Effector CD4-positive, alpha-beta T cell (primary cell): ENCODE measurements around the gene RBM19.
"Not testable (repeated sequence)": the region's sequence is repeated elsewhere in the genome, so short reads cannot be mapped to it uniquely, and the experiment has no call there.

Source experiments
- DNase-seq: peaks from one replicate; pipeline ENCODE4 v3.0.0-alpha.2; 2020

The RBM19 gene

DNA sequence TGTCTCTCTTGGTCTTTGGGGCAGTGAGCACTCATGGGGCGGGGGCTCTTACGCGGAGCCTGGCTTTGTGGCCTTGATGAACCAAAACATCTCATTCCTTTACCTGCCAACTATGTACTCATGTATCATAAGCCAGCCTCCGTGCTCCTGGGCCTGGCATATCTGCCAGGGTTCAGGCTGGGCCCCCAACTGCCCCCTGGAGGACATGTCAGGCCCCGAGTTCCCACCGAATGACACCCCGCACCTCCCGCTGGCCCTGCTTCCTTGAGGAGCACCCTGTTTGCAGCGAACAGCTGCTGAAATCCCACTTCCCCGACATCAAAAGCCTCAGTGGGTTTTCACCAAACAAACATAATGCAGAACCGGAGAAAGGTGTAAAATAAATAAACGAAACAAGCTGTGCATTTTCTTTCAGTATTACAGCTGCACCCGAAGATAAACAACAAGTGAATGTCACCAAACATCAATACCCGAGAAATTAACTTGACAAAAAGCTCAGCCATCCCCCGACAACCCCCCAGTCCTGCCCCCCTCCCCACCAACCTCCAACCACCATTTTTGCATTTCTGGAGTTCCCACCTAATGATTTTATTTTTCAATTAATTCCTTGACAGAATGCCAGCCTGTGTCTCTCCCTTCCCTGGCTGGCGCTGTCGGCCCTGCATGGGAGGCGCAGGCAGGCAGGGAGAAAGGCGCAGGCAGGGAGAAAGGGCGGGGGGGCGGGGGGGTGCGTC is 139.2 kb downstream of the RBM19 start:
- DNase-seq, result no peak

DNA sequence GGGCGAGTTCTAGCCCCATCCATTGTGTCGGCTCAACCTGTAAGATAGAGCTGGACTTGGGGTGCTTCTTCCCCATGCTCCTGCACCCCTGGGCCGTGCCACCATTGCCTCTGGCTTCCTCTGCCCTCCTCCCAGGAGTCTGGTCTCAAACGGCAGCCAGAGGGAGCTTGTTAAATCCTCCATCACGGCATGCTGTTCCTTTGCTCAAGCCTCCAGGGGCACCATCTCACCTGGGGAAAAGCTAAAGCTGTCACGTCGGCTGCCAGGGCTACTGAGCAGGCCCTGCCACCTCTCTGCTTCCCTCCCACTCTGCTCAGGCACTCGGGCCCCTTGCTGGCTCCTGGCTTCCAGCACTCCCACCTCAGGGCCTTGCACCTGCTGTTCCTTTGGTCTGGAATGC is 140.4 kb downstream of the RBM19 start:
- no peak for DNase-seq

DNA sequence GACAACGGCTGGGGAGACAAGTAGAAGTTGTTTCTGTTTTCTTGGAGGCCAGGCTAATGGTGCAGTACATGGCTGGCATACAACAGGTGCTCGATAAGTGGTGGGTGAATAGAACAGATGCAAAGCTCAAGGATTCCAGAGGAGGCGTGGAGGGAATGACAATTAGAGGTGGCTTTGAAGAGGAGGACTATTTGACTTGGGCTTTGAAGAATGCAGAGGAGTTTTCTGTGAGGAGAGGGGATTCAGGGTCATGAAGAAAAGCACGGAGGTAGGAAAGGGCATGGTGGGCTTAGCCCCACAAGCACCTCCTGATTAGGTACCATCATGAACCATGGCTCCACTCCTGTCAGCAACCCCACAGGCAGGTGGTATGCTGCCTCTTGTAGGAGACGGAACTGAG is 142.3 kb downstream of the RBM19 start:
- DNase-seq, result no peak

DNA sequence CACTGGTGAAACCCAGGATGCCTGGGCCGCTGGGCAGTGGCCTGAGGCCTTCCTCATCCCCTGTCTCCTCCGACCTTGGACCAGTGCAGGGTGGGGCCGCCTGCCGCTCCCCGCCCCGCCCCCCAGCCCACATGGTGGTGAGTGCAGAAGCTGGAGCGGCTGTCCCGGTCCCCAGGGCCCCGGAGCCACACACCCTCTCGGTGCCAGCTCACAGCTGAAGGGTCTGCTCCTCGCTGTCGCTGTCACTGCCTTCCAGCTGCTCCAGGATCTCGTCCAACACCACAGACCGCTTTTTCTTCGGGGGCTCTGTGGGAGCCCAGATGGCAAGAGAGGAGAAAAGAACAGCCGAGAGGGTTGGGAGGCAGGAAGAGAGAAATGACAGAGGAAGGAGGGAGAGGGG is 143.1 kb downstream of the RBM19 start:
- DNase-seq, result no peak

DNA sequence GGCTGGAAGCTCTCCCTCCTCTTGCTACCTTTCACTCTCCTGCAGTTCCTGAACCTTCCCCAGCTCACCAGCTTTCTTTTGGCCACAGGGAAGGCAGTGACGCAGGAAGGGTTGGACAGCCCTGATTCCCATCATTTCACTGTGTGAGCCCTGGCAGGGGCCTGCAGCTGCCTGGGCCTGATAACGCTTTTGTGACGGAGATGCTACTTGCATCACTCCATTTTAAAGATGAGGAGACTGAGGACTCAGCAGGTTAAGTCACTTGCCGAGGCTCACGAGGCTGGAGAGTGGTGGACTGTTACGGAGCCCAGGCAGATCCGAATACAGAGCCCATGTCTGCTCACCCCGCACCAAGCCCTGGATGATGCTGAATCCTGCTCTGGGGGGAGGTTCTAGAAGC is 145.3 kb downstream of the RBM19 start:
- no peak for DNase-seq

GRCh38 chr12:113820309-113820708 is 145.8 kb downstream of the RBM19 start:
- no peak for DNase-seq

- no peak for DNase-seq
Observed at GRCh38 chr12:113819495-113819894, 146.6 kb downstream of the RBM19 start.

GRCh38 chr12:113818833-113819232 is 147.3 kb downstream of the RBM19 start:
- DNase-seq, result no peak

DNA sequence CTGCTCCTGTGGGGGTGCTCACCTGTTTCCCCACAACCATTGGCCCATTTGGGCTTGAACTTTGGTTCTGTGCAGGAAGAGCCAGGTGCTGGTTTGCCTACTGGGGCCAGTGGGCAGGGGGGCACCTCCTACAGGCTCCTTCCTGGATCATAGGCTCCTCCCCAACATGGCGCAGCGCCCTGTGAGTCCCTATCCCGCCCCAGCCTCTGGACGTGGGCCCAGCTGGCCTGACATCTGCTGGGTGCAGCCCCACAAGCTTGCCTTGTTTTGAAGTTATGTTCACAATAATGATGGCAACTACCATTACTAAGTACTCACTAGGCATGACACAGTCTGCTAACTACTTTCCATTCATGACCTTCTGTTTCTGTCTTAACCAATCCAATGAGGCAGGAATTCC is 147.8 kb downstream of the RBM19 start:
- no peak for DNase-seq

DNA sequence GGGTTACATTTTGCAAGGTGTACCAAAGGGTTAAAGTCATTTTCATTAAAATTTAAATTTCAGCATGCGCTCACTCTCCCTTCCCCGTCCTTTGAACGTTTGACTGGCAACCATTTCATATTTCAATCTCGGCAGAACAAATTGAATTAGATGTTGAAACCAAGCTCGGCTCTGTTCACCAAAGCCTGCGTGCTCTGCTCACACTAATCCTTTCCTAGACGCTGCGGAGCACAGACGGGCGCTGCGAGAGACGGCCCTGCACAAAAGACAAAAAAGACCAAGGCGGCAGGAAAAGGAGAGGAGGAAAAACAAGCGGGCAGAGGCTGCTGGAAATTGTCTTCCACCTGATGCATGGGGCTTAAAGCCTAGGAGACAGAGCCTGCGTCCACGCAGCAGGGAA is 149.3 kb downstream of the RBM19 start:
- DNase-seq, result no peak

GRCh38 chr12:113815031-113815430 is 151.1 kb downstream of the RBM19 start:
- no peak for DNase-seq

- DNase-seq, result no peak
Observed at GRCh38 chr12:113813229-113813541, 152.9 kb downstream of the RBM19 start.

DNA sequence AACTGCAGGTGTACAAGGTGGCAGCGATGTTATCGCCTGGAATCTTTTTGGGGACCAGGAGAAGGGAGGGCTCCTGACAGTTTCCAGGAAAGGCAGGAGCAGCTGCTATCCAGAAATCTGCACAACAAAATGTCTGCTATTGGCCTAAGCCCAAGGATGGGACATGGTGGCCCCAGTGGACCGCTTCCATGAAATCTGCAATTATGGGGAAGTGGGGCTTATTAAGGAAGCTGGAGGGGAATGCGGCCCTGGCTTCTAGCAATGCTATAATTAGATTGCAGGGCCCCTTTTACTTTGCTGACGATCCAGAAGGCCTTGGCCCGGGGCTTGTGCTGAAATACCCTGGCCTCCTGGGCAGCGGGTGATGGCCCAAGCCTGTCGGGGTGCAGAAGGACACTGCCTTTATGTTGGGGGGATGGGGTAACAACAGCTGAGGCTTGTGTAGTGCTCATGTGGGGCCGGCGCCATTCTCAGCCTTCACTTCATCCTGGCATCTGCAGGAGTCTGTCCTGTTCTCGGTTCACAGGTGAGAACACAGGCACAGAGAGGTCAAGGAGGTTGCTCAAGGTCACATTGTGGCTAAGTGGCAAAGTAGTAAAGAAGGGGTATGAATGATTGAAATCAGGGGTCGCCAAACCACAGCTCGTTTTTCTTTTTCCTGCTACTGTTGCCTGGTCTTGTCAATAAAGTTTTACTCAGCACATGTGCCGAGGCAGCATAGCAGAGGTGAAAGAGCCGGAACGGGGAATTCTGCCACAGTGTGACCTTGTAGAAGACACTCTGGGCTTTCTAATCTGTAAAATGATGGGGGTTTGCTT is 153.5 kb downstream of the RBM19 start:
- no peak for DNase-seq

GRCh38 chr12:113809462-113810220 is 156.5 kb downstream of the RBM19 start:
- DNase-seq, result not testable (repeated sequence)

DNA sequence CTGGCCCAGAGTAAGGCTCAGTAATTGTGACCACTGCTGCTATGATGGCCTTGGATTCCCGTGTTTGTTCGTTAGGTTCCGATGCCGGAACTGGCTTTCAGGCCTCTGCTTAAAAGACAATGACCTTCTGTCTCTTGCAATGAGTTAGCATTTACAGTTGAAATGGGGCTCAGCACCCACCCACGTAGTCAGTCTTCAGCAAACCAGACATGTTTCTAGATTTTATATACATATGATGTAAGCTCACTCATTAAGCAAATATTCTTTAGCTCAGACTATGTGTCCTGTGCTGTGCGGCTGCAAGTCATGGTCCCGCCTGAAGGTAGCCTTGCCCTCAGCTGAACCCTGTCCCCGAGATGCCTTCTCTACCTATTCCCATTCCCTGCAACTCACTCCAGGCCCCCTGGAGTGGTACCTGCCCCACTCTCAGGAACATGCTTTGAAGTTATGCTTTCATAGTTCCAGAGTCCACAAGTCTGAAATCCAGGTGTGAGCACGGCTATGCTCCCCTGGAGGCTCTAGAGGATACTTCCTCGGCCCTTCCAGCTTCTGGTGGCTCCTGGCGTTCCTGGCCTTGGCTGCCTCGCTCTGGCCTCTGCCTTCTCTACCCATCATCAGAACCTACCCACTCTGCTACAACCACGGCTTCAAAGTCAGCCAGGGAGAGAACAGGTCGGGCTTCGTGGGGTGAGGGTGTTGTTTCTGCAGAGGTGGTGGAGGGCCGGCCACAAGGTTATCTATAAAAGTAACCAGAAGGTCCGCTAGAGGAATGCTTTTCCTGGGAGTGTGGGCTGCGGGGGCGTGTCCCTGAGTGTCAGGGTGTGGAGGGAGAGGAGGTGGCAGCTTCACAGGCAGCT is 157.8 kb downstream of the RBM19 start:
- no peak for DNase-seq

GRCh38 chr12:113805673-113806072 is 160.5 kb downstream of the RBM19 start:
- DNase-seq, result no peak

GRCh38 chr12:113804961-113805600 is 161.0 kb downstream of the RBM19 start:
- no peak for DNase-seq

DNA sequence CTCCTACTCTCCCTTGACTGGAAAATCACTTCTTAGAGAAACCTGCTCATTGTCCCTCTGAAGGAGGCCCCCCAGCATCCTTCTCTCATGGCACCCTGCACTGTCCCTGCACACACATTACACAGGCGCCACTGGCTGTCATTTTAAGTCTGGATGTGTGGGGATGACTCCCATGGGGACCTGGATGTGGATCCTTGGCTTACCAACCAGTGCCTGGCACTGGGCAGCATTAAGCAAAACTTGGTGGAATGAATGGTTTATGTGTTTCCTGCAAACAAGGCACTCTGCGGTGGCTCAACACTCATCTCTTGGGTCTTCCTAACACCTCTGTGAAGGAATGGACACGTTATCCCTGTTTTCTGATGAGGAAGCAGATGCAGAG is 162.4 kb downstream of the RBM19 start:
- DNase-seq, result no peak

- no peak for DNase-seq
Observed at GRCh38 chr12:113802966-113803758, 163.0 kb downstream of the RBM19 start.

DNA sequence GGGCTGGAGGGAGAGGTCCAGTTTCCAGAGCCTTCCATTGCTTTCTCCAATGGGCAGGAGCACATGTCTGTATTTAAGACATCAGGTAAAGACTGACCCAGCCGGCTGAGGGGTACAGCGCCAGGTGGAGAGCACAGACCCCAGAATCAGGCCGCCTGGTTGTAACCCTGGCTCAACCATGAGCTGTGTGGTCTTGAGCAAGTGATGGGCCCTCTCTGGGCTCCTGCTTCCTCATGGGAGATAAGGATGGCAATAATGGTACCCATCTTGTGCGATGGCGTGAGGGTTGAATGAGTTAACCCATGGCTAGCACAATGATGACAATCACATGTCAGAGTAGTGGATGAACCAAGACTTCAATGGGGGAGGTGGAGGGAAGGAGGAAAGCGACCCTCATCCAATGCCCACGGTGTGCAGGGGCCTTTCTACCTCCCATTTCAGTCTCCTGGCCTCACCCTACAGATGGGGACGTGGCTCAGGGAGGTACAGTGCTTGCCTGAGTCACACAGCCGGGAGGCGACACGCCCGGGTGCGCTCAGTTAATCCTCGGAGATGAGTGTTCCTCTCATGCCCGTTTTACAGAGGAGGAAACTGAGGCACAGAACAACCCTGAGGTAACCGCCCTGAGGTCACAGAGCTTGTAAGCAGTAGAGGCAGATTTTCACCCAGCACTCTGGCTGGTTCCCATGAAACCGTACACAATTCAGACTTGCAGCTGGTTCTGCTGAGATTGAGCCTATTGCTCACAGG is 163.9 kb downstream of the RBM19 start:
- DNase-seq, result no peak

DNA sequence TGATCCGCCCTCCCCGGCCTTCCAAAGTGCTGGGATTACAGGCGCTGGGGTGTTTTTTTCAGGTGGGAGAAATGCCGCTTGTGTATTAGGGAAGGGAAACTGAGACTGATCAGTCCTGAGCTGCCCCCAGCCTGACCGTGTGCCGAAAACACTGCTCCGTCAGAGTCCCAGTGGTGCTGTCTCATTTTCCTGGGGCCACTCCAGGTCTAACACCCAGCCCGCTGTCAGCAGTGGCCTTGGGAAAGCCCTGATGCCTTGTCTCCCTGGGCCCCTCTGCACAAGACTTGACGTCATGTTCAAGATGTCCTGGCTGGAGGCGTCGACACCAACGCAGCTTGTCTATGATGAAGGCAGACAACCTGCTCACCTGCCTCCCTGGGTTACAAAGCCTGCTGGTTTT is 165.9 kb downstream of the RBM19 start:
- no peak for DNase-seq
